Activated CD8-positive, alpha-beta memory T cell treated with anti-CD3 and anti-CD28 coated beads, Interleukin-2, amount 10 ng/mL, durations not matched to agents 7 days and 5 days (primary cell): ENCODE measurements around the gene ASTN2. TPM values are rescaled to one million over a fixed set of nuclear protein-coding genes. Genes with fewer than 3 reads are reported as not detected.
"Not testable (repeated sequence)": the region's sequence is repeated elsewhere in the genome, so short reads cannot be mapped to it uniquely, and the experiment has no call there.

Experiments used
- ATAC-seq: fragments of 150-1000 bp; cut with Tn5 transposase; one replicate; pipeline ENCODE4 v1.10.0; 2021; ENCODE audit warnings: moderate library complexity
- CTCF ChIA-PET: fragments of 350-600 bp; sonication (Branson Sonifier 250); formaldehyde crosslinking; loops from one replicate; lab custom pipeline; 2021; ENCODE audit warnings: antibody characterized with exemption; lab: Charles Lee
- DNase-seq: peaks from one replicate; pipeline ENCODE4 v3.0.0-alpha.2; 2020
- H3K27ac Mint-ChIP-seq: one replicate; pipeline ENCODE4 v1.8.0; 2021; ENCODE audit warnings: mild to moderate bottlenecking, mixed read lengths
- H3K27me3 Mint-ChIP-seq: one replicate; pipeline ENCODE4 v1.8.0; 2021; ENCODE audit warnings: mixed read lengths
- H3K36me3 Mint-ChIP-seq: one replicate; pipeline ENCODE4 v1.8.0; 2021; ENCODE audit warnings: mild to moderate bottlenecking, mixed read lengths
- H3K4me1 Mint-ChIP-seq: one replicate; pipeline ENCODE4 v1.8.0; 2021; ENCODE audit warnings: mixed read lengths
- H3K4me3 Mint-ChIP-seq: one replicate; pipeline ENCODE4 v1.8.0; 2021; ENCODE audit warnings: mild to moderate bottlenecking, moderate library complexity, mixed read lengths
- H3K9me3 Mint-ChIP-seq: one replicate; pipeline ENCODE4 v1.8.0; 2022; ENCODE audit warnings: low read depth, mixed read lengths
- total RNA-seq, 2 experiments: library from RNA; stranded (reverse); gene quantifications; one replicate each; pipeline ENCODE4 v1.2.3, GENCODE V29; 2021

Gene ASTN2
- total RNA-seq, 2 experiments from 2014 or later: 4.0 to 5.4 TPM

DNA sequence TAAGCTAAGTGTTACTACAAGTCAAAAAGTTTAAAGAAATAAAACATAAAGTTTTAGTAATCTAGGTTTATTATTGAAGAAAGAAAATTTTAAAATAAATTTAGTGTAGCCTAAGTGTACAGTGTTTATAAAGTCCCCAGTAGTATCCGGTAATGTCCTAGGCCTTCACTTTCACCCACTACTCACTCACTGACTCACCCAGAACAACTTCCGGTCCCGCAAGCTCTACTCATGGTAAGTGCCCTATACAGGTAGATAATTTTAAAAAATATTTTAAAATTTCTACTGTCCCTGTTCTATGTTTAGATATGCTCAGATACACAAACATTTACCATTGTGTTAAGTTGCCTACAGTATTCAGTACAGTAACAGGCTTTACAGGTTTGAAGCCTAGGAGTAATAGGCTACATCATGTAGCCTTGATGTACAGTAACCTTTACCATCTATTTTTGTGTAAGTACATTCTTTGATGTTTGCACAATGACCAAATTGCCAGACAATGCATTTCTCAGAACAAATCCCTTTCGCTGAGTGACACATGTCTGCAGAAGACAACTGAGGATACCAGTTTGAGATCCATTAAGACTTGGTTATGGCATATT, 474.1 kb downstream of the ASTN2 start:
- Mint-ChIP-seq H3K4me1 (no peaks in the 10 kb centered on the region), H3K27me3 (no peaks in the 10 kb centered on the region), H3K4me3 (no peak overlapping the region), H3K9me3 (peaks cover 4% of the 10 kb centered on the region), H3K36me3 (no peaks in the 10 kb centered on the region), H3K27ac (no peak overlapping the region)
- ATAC-seq: no peak
- CTCF ChIA-PET: no interaction called here
- DNase-seq: no peak

- H3K4me3 Mint-ChIP-seq: no peak overlapping the region
- no peaks in the 10 kb centered on the region for H3K36me3 Mint-ChIP-seq
- no peak for DNase-seq
Observed at GRCh38 chr9:116939614-116940013, 475.2 kb downstream of the ASTN2 start.

DNA sequence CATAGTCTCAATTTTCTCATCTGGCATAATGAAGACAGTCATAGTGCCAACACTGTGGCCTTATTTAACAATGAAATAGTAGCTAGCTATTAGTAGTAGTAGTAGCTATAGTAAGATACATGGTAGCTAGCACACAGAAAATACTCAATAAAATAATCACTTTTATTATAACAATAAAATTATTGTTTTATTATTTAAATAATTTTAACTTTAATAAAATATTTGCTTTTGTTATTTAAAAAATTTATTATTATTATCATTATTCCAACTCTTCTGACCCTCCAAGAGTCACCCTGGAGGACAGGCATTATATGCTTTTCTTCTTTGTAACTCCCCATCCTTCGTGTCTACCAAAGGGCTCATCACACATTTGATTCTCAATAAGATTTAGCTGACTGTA, 475.7 kb downstream of the ASTN2 start:
- DNase-seq (no peak), ATAC-seq (no peak)
- Mint-ChIP-seq H3K9me3 (peaks cover 4% of the 10 kb centered on the region), H3K36me3 (no peaks in the 10 kb centered on the region), H3K4me1 (no peaks in the 10 kb centered on the region), H3K27ac (no peak overlapping the region), H3K27me3 (no peaks in the 10 kb centered on the region), H3K4me3 (no peak overlapping the region)
- CTCF ChIA-PET: no interaction called here

More at GRCh38 chr9:116939614-116940013, 475.2 kb downstream of the ASTN2 start:
- peaks cover 4% of the 10 kb centered on the region for H3K9me3 Mint-ChIP-seq
- H3K27me3 Mint-ChIP-seq: no peaks in the 10 kb centered on the region
- no peak overlapping the region for H3K27ac Mint-ChIP-seq
- H3K4me1 Mint-ChIP-seq: no peaks in the 10 kb centered on the region
- CTCF ChIA-PET: no interaction called here
- no peak for ATAC-seq

- Mint-ChIP-seq H3K4me3 (no peak overlapping the region), H3K4me1 (no peaks in the 10 kb centered on the region), H3K36me3 (no peaks in the 10 kb centered on the region), H3K27me3 (no peaks in the 10 kb centered on the region), H3K9me3 (peaks cover 4% of the 10 kb centered on the region), H3K27ac (no peak overlapping the region)
- no peak for ATAC-seq
- no peak for DNase-seq
- CTCF ChIA-PET: no interaction called here
Observed at GRCh38 chr9:116937361-116937760, 477.5 kb downstream of the ASTN2 start.

DNA sequence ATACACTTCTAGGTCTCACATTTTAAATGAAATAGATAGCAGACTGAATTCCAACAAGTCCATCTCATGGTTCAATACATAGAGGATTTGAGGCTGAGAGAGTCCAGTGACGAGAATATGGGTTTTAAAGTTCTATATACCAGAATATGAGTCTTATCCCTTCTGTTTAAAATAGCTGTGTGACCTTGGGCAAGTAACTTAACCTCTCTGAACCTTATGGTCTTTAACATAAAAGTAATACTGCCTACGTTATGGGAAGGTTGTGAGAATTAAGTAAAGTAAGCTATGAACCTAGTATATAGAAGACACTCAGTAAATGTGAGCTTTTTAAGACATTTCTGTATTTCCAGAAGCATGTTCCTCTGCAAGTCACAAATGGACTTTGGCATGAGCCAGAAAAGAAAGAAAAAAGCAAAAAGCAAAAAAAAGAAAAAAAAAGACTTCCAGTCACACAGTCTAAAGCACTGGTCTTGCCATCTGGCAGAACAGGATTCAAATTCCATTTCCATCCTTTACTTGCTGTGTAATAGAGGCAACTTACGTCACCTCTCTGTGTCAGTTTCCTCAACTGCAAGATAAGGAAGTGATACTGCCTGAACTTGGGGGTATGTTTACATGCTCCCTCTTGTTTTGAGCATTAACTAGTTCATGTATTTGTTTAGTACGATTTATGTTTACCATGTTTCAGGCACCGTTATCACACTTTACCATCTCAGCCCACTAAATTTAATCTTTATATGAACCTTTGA, 479.5 kb downstream of the ASTN2 start:
- H3K27ac Mint-ChIP-seq: no peak overlapping the region
- DNase-seq (no peak), ATAC-seq (no peak)
- CTCF ChIA-PET: no interaction called here
- H3K27me3 Mint-ChIP-seq: no peaks in the 10 kb centered on the region
- peaks cover 4% of the 10 kb centered on the region for H3K9me3 Mint-ChIP-seq
- H3K4me3 Mint-ChIP-seq: no peak overlapping the region
- no peaks in the 10 kb centered on the region for H3K36me3 Mint-ChIP-seq
- no peaks in the 10 kb centered on the region for H3K4me1 Mint-ChIP-seq

DNA sequence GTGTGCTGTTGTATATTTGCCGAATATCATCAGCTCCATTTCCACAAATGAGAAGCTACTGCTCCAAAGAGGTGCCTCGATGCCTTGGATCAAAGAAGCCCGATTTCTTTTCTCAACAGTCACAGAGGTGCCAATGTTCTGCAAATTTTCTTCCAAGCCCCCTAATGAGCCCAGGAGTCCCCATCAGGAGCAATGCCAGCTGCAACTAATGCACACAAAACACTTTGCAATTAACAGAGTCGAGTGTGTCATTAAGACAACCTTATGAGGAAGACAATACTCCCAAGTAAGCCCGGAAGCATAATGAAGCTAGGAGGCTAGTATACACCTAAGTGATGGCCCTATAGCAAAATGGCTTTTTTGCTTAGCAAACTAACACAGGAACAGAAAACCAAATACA, 480.7 kb downstream of the ASTN2 start:
- H3K4me3 Mint-ChIP-seq: no peak overlapping the region
- no peaks in the 10 kb centered on the region for H3K36me3 Mint-ChIP-seq
- no peak for ATAC-seq
- H3K4me1 Mint-ChIP-seq: no peaks in the 10 kb centered on the region
- no peaks in the 10 kb centered on the region for H3K27me3 Mint-ChIP-seq
- H3K27ac Mint-ChIP-seq: no peak overlapping the region
- H3K9me3 Mint-ChIP-seq: peaks cover 4% of the 10 kb centered on the region
- CTCF ChIA-PET: no interaction called here
- no peak for DNase-seq

DNA sequence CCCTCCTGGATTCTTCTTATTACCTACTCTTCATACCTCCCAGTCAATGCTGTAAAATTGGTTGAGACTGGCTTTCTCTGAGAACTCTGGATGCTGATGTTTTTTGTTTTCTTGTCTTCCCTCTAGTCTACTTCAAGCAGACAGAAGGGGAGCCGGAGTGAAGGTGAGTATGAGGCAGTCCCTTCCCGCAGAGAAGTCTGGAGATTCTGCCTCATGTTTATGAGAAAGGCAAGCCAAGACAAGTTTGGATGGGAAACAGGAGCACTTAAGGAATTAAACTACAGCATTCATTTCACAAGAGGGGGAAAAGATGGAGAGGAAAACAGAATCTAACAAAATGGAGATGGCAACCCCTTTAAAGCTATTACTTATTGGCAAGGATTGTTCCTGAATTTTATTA, 481.6 kb downstream of the ASTN2 start:
- no peak overlapping the region for H3K4me3 Mint-ChIP-seq
- CTCF ChIA-PET: no interaction called here
- no peaks in the 10 kb centered on the region for H3K27me3 Mint-ChIP-seq
- H3K36me3 Mint-ChIP-seq: no peaks in the 10 kb centered on the region
- ATAC-seq (no peak), DNase-seq (no peak)
- H3K27ac Mint-ChIP-seq: no peak overlapping the region
- peaks cover 4% of the 10 kb centered on the region for H3K9me3 Mint-ChIP-seq
- H3K4me1 Mint-ChIP-seq: no peaks in the 10 kb centered on the region

DNA sequence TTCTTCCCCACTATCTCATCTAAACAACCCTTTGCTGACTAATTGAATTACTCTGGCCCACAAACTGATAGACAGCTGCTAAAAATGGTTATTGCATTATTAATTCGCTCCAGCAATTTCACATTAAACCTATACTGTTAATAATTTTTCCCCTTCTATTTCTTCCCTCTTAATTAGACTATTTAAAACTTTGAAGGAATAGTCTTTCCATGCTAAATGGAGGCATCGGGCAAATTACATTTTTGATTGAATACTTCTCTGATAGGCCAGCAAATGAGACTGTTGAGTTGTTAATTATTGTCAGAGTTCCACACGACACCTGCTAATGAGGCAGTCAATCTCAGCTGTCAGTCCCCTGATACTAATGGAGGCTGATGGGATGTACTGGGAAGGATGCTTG, 485.2 kb downstream of the ASTN2 start:
- Mint-ChIP-seq H3K4me3 (no peak overlapping the region), H3K4me1 (no peaks in the 10 kb centered on the region), H3K27ac (no peak overlapping the region), H3K36me3 (no peaks in the 10 kb centered on the region), H3K27me3 (no peaks in the 10 kb centered on the region), H3K9me3 (no peaks in the 10 kb centered on the region)
- CTCF ChIA-PET: no interaction called here
- DNase-seq (no peak), ATAC-seq (no peak)

GRCh38 chr9:116928884-116929283, 486.0 kb downstream of the ASTN2 start:
- Mint-ChIP-seq H3K27ac (no peak overlapping the region), H3K9me3 (no peaks in the 10 kb centered on the region), H3K27me3 (no peaks in the 10 kb centered on the region), H3K4me3 (no peak overlapping the region), H3K36me3 (no peaks in the 10 kb centered on the region), H3K4me1 (no peaks in the 10 kb centered on the region)
- DNase-seq (no peak), ATAC-seq (no peak)
- CTCF ChIA-PET: no interaction called here

- no peaks in the 10 kb centered on the region for H3K9me3 Mint-ChIP-seq
- H3K4me3 Mint-ChIP-seq: no peak overlapping the region
- no peaks in the 10 kb centered on the region for H3K36me3 Mint-ChIP-seq
- H3K27ac Mint-ChIP-seq: no peak overlapping the region
- no peaks in the 10 kb centered on the region for H3K4me1 Mint-ChIP-seq
- CTCF ChIA-PET: no interaction called here
- ATAC-seq (no peak), DNase-seq (no peak)
- H3K27me3 Mint-ChIP-seq: no peaks in the 10 kb centered on the region
Observed at GRCh38 chr9:116928289-116928688, 486.6 kb downstream of the ASTN2 start.

DNA sequence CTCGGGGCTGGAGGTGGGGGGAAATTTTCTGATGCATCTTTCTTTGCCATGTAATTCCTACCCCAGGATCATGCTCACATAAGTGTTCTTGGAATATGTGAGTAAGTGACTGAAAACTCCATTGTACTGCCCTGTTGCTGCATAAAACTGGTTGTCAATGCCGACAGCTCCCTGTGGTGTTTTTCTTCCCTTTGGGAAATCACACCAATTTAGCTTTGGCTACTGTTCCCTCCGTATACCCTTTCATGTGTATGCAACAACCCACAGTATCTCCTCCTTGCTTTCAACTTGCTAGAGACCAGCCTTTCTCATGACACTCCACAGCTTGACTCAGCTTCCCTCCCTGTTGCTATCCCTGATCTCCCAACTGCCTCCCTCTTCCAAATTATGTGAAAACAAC, 487.1 kb downstream of the ASTN2 start:
- Mint-ChIP-seq H3K27me3 (no peaks in the 10 kb centered on the region), H3K9me3 (no peaks in the 10 kb centered on the region), H3K4me1 (no peaks in the 10 kb centered on the region), H3K27ac (no peak overlapping the region), H3K36me3 (no peaks in the 10 kb centered on the region), H3K4me3 (no peak overlapping the region)
- DNase-seq (no peak), ATAC-seq (no peak)
- CTCF ChIA-PET: no interaction called here

GRCh38 chr9:116925121-116925520, 489.7 kb downstream of the ASTN2 start:
- CTCF ChIA-PET: no interaction called here
- no peak overlapping the region for H3K27ac Mint-ChIP-seq
- H3K4me1 Mint-ChIP-seq: no peaks in the 10 kb centered on the region
- no peaks in the 10 kb centered on the region for H3K9me3 Mint-ChIP-seq
- H3K4me3 Mint-ChIP-seq: no peak overlapping the region
- H3K27me3 Mint-ChIP-seq: no peaks in the 10 kb centered on the region
- ATAC-seq (no peak), DNase-seq (no peak)
- no peaks in the 10 kb centered on the region for H3K36me3 Mint-ChIP-seq

DNA sequence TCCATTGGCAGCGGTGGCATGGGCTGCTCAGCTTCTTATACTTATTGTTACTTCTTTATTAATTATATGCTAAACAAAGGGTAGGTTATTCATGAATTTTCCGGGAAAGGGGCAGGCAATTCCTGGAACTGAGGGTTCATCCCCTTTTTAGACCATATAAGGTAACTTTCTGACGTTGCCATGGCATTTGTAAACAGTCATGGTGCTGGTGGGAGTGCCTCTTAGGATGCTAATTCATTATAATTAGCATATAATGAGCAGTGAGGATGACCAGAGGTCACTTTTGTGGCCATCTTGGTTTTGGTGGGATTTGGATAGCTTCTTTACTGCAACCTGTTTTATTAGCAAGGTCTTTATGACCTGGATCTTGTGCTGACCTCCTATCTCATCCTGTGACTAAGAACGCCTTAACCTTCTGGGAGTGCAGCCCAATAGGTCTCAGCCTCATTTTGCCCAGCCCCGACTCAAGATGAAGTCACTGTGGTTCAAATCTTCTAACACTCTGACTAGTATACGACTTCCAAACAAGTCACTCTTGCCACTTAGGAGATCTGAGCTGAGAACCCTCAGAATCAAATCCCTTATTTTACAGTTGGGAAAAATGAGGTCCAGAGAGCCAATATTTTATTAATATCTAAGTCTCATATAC, 490.3 kb downstream of the ASTN2 start:
- CTCF ChIA-PET: no interaction called here
- H3K27ac Mint-ChIP-seq: no peak overlapping the region
- no peaks in the 10 kb centered on the region for H3K27me3 Mint-ChIP-seq
- no peak overlapping the region for H3K4me3 Mint-ChIP-seq
- ATAC-seq: no peak
- no peaks in the 10 kb centered on the region for H3K4me1 Mint-ChIP-seq
- no peak for DNase-seq
- no peaks in the 10 kb centered on the region for H3K36me3 Mint-ChIP-seq
- H3K9me3 Mint-ChIP-seq: no peaks in the 10 kb centered on the region

- H3K27ac Mint-ChIP-seq, ATAC-seq, H3K4me3 Mint-ChIP-seq, DNase-seq, H3K9me3 Mint-ChIP-seq, H3K27me3 Mint-ChIP-seq, H3K36me3 Mint-ChIP-seq, CTCF ChIA-PET, H3K4me1 Mint-ChIP-seq: not testable (repeated sequence)
Observed at GRCh38 chr9:116917895-116918508, 496.9 kb downstream of the ASTN2 start.
